ENCODE data around the gene GPR158.
"Not testable (repeated sequence)": the region's sequence is repeated elsewhere in the genome, so short reads cannot be mapped to it uniquely, and the experiment has no call there.

GPR158 gene

GRCh38 chr10:25174461-25175230 lies at the start of gene GPR158:
TSS of gene GPR158 (plus strand) at chr10:25175001. CDS start at chr10:25175421, 420 bp downstream.
- peak in 1 of 2 donors; percentile 14 for DNase-seq (ENCODE audit: extremely low read depth in 1 of 2, low read depth in 1 of 2)

GRCh38 chr10:25125201-25125611 lies 49.6 kb upstream of the GPR158 start:
- DNase-seq (ENCODE audit: extremely low read depth in 1 of 2, low read depth in 1 of 2), result no peak

- no peak for DNase-seq (ENCODE audit: extremely low read depth in 1 of 2, low read depth in 1 of 2)
These were observed 45.2 kb upstream of the GPR158 start for GRCh38 chr10:25129592-25129991.

GRCh38 chr10:25130906-25131305 lies 43.9 kb upstream of the GPR158 start:
- DNase-seq (ENCODE audit: extremely low read depth in 1 of 2, low read depth in 1 of 2), result no peak

GRCh38 chr10:25142116-25142864 lies 32.5 kb upstream of the GPR158 start:
- no peak for DNase-seq (ENCODE audit: extremely low read depth in 1 of 2, low read depth in 1 of 2)

- no peak for DNase-seq (ENCODE audit: extremely low read depth in 1 of 2, low read depth in 1 of 2)
These were observed 17.2 kb upstream of the GPR158 start for GRCh38 chr10:25157650-25158049.

- no peak for DNase-seq (ENCODE audit: extremely low read depth in 1 of 2, low read depth in 1 of 2)
These were observed 15.2 kb upstream of the GPR158 start for GRCh38 chr10:25159591-25159990.

- no peak for DNase-seq (ENCODE audit: extremely low read depth in 1 of 2, low read depth in 1 of 2)
These were observed 12.4 kb upstream of the GPR158 start for GRCh38 chr10:25162391-25162790.

GRCh38 chr10:25163464-25163863 lies 11.3 kb upstream of the GPR158 start:
- not testable (repeated sequence) for DNase-seq (ENCODE audit: extremely low read depth in 1 of 2, low read depth in 1 of 2)

- DNase-seq (ENCODE audit: extremely low read depth in 1 of 2, low read depth in 1 of 2), result no peak
These were observed 5.1 kb upstream of the GPR158 start for GRCh38 chr10:25169740-25170139.

- DNase-seq (ENCODE audit: extremely low read depth in 1 of 2, low read depth in 1 of 2), result no peak
These were observed 4.2 kb upstream of the GPR158 start for GRCh38 chr10:25170627-25171026.

- no peak for DNase-seq (ENCODE audit: extremely low read depth in 1 of 2, low read depth in 1 of 2)
These were observed 973 bp downstream of the GPR158 start for GRCh38 chr10:25175527-25176420.

GRCh38 chr10:25176421-25176968 lies 1.7 kb downstream of the GPR158 start:
- no peak for DNase-seq (ENCODE audit: extremely low read depth in 1 of 2, low read depth in 1 of 2)

GRCh38 chr10:25177093-25177753 lies 2.4 kb downstream of the GPR158 start:
- DNase-seq (ENCODE audit: extremely low read depth in 1 of 2, low read depth in 1 of 2), result no peak

GRCh38 chr10:25177754-25178135 lies 2.9 kb downstream of the GPR158 start:
- DNase-seq (ENCODE audit: extremely low read depth in 1 of 2, low read depth in 1 of 2), result no peak

- DNase-seq (ENCODE audit: extremely low read depth in 1 of 2, low read depth in 1 of 2), result no peak
These were observed 3.6 kb downstream of the GPR158 start for GRCh38 chr10:25178411-25178810.

GRCh38 chr10:25180801-25181200 lies 6.0 kb downstream of the GPR158 start:
- no peak for DNase-seq (ENCODE audit: extremely low read depth in 1 of 2, low read depth in 1 of 2)

- no peak for DNase-seq (ENCODE audit: extremely low read depth in 1 of 2, low read depth in 1 of 2)
These were observed 7.8 kb downstream of the GPR158 start for GRCh38 chr10:25182636-25183035.

GRCh38 chr10:25191162-25191895 lies 16.5 kb downstream of the GPR158 start:
- DNase-seq (ENCODE audit: extremely low read depth in 1 of 2, low read depth in 1 of 2), result no peak

GRCh38 chr10:25198151-25198550 lies 23.4 kb downstream of the GPR158 start:
- DNase-seq (ENCODE audit: extremely low read depth in 1 of 2, low read depth in 1 of 2), result no peak

Measured in activated CD8-positive, alpha-beta memory T cell treated with anti-CD3 and anti-CD28 coated beads for 1 hour (primary cell).